Measurements from ENCODE around the gene GMEB1. TPM values are rescaled to one million over a fixed set of nuclear protein-coding genes. Genes with fewer than 3 reads are reported as not detected.
"Not testable (repeated sequence)": the region's sequence is repeated elsewhere in the genome, so short reads cannot be mapped to it uniquely, and the experiment has no call there.

The GMEB1 gene
- total RNA-seq, 1 donor from 2014 or later: 12.6 TPM

GRCh38 chr1:28646040-28646439 lies 22.5 kb upstream of the GMEB1 start:
- no peaks in the 10 kb centered on the region for H3K9me3 ChIP-seq (ENCODE audit: insufficient read depth, low read depth, low read length)
- no peak overlapping the region for H3K27ac ChIP-seq (ENCODE audit: low read depth, low read length)
- no peaks in the 10 kb centered on the region for H3K36me3 ChIP-seq (ENCODE audit: insufficient read depth, low read length)
- no peak overlapping the region for H3K4me3 ChIP-seq (ENCODE audit: insufficient read depth, low read depth, low read length)
- H3K4me1 ChIP-seq (ENCODE audit: insufficient read depth, low read length): peaks cover 13% of the 10 kb centered on the region
- Mint-ChIP-seq H3K27me3 (ENCODE audit: low read depth, unreplicated experiment) (no peaks in the 10 kb centered on the region), H3K27ac (ENCODE audit: unreplicated experiment) (no peak overlapping the region), H3K4me1 (ENCODE audit: low read depth, unreplicated experiment) (peaks cover 15% of the 10 kb centered on the region), H3K4me3 (ENCODE audit: unreplicated experiment) (no peak overlapping the region), H3K36me3 (ENCODE audit: low read depth, unreplicated experiment) (no peaks in the 10 kb centered on the region), H3K9me3 (ENCODE audit: unreplicated experiment) (no peaks in the 10 kb centered on the region)
- H3K4me2 ChIP-seq (ENCODE audit: low read length): no peak overlapping the region
- no peak overlapping the region for H2AFZ ChIP-seq (ENCODE audit: low read depth, low read length)
- H3K79me2 ChIP-seq (ENCODE audit: insufficient read depth, low read length): peaks cover 14% of the 10 kb centered on the region
- H4K20me1 ChIP-seq (ENCODE audit: insufficient read depth, low read length): no peaks in the 10 kb centered on the region
- DNase-seq (ENCODE audit: low read depth): no peak
- H3K9ac ChIP-seq (ENCODE audit: low read length): no peak overlapping the region
- FAIRE-seq: no peak
- no peak for TF ChIP-seq CTCF (IDR thresholded peaks at IDR 0.05; ENCODE audit: insufficient read depth, low read depth, low read length)
- TF ChIP-seq EZH2 (IDR thresholded peaks at IDR 0.05; ENCODE audit: insufficient read depth, low read length): no peak
- H3K27me3 ChIP-seq (ENCODE audit: insufficient read depth, low read length): no peaks in the 10 kb centered on the region

GRCh38 chr1:28648008-28648473 lies 20.5 kb upstream of the GMEB1 start:
- Histone ChIP-seq H3K4me2 (ENCODE audit: low read length) (peak overlapping the region; percentile 91), H3K36me3 (ENCODE audit: insufficient read depth, low read length) (no peaks in the 10 kb centered on the region), H3K79me2 (ENCODE audit: insufficient read depth, low read length) (no peaks in the 10 kb centered on the region), H3K9ac (ENCODE audit: low read length) (peak overlapping the region; percentile 90), H3K4me3 (ENCODE audit: insufficient read depth, low read depth, low read length) (peak overlapping the region; percentile 57), H3K27ac (ENCODE audit: low read depth, low read length) (peak overlapping the region; percentile 99), H3K27me3 (ENCODE audit: insufficient read depth, low read length) (no peaks in the 10 kb centered on the region), H2AFZ (ENCODE audit: low read depth, low read length) (peak overlapping the region; percentile 66), H3K4me1 (ENCODE audit: insufficient read depth, low read length) (peaks cover 13% of the 10 kb centered on the region), H3K9me3 (ENCODE audit: insufficient read depth, low read depth, low read length) (no peaks in the 10 kb centered on the region), H4K20me1 (ENCODE audit: insufficient read depth, low read length) (no peaks in the 10 kb centered on the region)
- no peaks in the 10 kb centered on the region for H3K9me3 Mint-ChIP-seq (ENCODE audit: unreplicated experiment)
- no peaks in the 10 kb centered on the region for H3K27me3 Mint-ChIP-seq (ENCODE audit: low read depth, unreplicated experiment)
- H3K4me3 Mint-ChIP-seq (ENCODE audit: unreplicated experiment): peak overlapping the region; percentile 88
- TF ChIP-seq CTCF (IDR thresholded peaks at IDR 0.05; ENCODE audit: insufficient read depth, low read depth, low read length): no peak
- TF ChIP-seq EZH2 (IDR thresholded peaks at IDR 0.05; ENCODE audit: insufficient read depth, low read length): no peak
- no peak for FAIRE-seq
- H3K4me1 Mint-ChIP-seq (ENCODE audit: low read depth, unreplicated experiment): peaks cover 13% of the 10 kb centered on the region
- H3K27ac Mint-ChIP-seq (ENCODE audit: unreplicated experiment): peak overlapping the region; percentile 99
- DNase-seq (ENCODE audit: low read depth): peak; percentile 84
- H3K36me3 Mint-ChIP-seq (ENCODE audit: low read depth, unreplicated experiment): no peaks in the 10 kb centered on the region

- H3K9ac ChIP-seq (ENCODE audit: low read length): peak within 1 kb of the TSS; percentile 90
- Mint-ChIP-seq H3K4me3 (ENCODE audit: unreplicated experiment) (peak within 1 kb of the TSS; percentile 88), H3K27ac (ENCODE audit: unreplicated experiment) (peak within 1 kb of the TSS; percentile 99), H3K4me1 (ENCODE audit: low read depth, unreplicated experiment) (peaks cover 9% of the 10 kb centered on the region), H3K27me3 (ENCODE audit: low read depth, unreplicated experiment) (no peaks in the 10 kb centered on the region), H3K9me3 (ENCODE audit: unreplicated experiment) (no peaks in the 10 kb centered on the region), H3K36me3 (ENCODE audit: low read depth, unreplicated experiment) (no peaks in the 10 kb centered on the region)
- no peak for FAIRE-seq
- DNase-seq (ENCODE audit: low read depth): peak; percentile 99
- TF ChIP-seq EZH2 (IDR thresholded peaks at IDR 0.05; ENCODE audit: insufficient read depth, low read length): no peak
- TF ChIP-seq CTCF (IDR thresholded peaks at IDR 0.05; ENCODE audit: insufficient read depth, low read depth, low read length): no peak
- no peaks in the 10 kb centered on the region for H4K20me1 ChIP-seq (ENCODE audit: insufficient read depth, low read length)
- peak within 1 kb of the TSS; percentile 57 for H3K4me3 ChIP-seq (ENCODE audit: insufficient read depth, low read depth, low read length)
- no peaks in the 10 kb centered on the region for H3K79me2 ChIP-seq (ENCODE audit: insufficient read depth, low read length)
- H3K9me3 ChIP-seq (ENCODE audit: insufficient read depth, low read depth, low read length): no peaks in the 10 kb centered on the region
- peak within 1 kb of the TSS; percentile 99 for H3K27ac ChIP-seq (ENCODE audit: low read depth, low read length)
- peak within 1 kb of the TSS; percentile 91 for H3K4me2 ChIP-seq (ENCODE audit: low read length)
- H2AFZ ChIP-seq (ENCODE audit: low read depth, low read length): peak within 1 kb of the TSS; percentile 66
- no peaks in the 10 kb centered on the region for H3K27me3 ChIP-seq (ENCODE audit: insufficient read depth, low read length)
- H3K4me1 ChIP-seq (ENCODE audit: insufficient read depth, low read length): peaks cover 8% of the 10 kb centered on the region
- H3K36me3 ChIP-seq (ENCODE audit: insufficient read depth, low read length): no peaks in the 10 kb centered on the region
Observed at GRCh38 chr1:28648474-28649198, 19.9 kb upstream of the GMEB1 start, which contains the start of gene RNU11. Gene RNU11, plus strand, starts transcription at chr1:28648600.

GRCh38 chr1:28653063-28653462 lies 15.5 kb upstream of the GMEB1 start:
- H3K4me3 ChIP-seq (ENCODE audit: insufficient read depth, low read depth, low read length); H3K9me3 ChIP-seq (ENCODE audit: insufficient read depth, low read depth, low read length); H3K4me2 ChIP-seq (ENCODE audit: low read length); H3K4me1 ChIP-seq (ENCODE audit: insufficient read depth, low read length); H3K27me3 ChIP-seq (ENCODE audit: insufficient read depth, low read length); H3K36me3 Mint-ChIP-seq (ENCODE audit: low read depth, unreplicated experiment); H3K27ac Mint-ChIP-seq (ENCODE audit: unreplicated experiment); H3K4me3 Mint-ChIP-seq (ENCODE audit: unreplicated experiment); DNase-seq (ENCODE audit: low read depth); H3K79me2 ChIP-seq (ENCODE audit: insufficient read depth, low read length); H3K9me3 Mint-ChIP-seq (ENCODE audit: unreplicated experiment); H4K20me1 ChIP-seq (ENCODE audit: insufficient read depth, low read length); H3K4me1 Mint-ChIP-seq (ENCODE audit: low read depth, unreplicated experiment); H3K27me3 Mint-ChIP-seq (ENCODE audit: low read depth, unreplicated experiment); FAIRE-seq; H3K27ac ChIP-seq (ENCODE audit: low read depth, low read length); H3K9ac ChIP-seq (ENCODE audit: low read length); H2AFZ ChIP-seq (ENCODE audit: low read depth, low read length); H3K36me3 ChIP-seq (ENCODE audit: insufficient read depth, low read length): not testable (repeated sequence)
